Skin of body (tissue), 2 donors: Measurements from ENCODE around the gene TNNC1. TPM values are rescaled to one million over a fixed set of nuclear protein-coding genes. Genes with fewer than 3 reads are reported as not detected.

Source experiments
- DNase-seq: peaks from one replicate; lab custom pipeline; 2025; lab: John Stamatoyannopoulos, UW
- total RNA-seq: library from RNA; depleted of rRNA; stranded (reverse); fragments of >200 nt; gene quantifications from one replicate; pipeline ENCODE4 v1.2.3, GENCODE V29; 2014

The TNNC1 gene
- total RNA-seq, 1 donor from 2014 or later = 98.9 TPM

GRCh38 chr3:52432225-52432624 lies 21.6 kb downstream of the TNNC1 start:
- no peak for DNase-seq

GRCh38 chr3:52431459-52432223 lies 22.2 kb downstream of the TNNC1 start:
- DNase-seq = no peak

DNA sequence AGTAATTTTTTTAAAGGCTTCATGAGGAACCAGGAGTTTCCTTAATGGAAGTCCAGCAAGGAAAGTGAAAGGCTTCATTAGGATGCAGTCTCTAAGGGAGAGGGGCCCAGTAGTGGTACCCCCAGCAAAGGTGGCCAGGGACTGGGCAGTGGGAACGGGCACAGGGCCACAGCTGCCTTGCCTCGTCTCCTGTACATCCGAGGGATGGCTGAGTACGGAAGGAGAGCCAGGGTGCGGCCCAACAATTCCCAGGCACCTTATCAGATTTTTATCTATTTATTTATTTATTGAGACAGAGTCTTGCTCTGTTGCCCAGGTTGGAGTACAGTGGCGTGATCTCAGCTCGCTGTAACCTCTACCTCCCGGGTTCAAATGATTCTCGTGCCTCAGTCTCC lies 23.4 kb downstream of the TNNC1 start:
- no peak for DNase-seq

GRCh38 chr3:52429779-52430415 lies 23.9 kb downstream of the TNNC1 start:
- no peak for DNase-seq

DNA sequence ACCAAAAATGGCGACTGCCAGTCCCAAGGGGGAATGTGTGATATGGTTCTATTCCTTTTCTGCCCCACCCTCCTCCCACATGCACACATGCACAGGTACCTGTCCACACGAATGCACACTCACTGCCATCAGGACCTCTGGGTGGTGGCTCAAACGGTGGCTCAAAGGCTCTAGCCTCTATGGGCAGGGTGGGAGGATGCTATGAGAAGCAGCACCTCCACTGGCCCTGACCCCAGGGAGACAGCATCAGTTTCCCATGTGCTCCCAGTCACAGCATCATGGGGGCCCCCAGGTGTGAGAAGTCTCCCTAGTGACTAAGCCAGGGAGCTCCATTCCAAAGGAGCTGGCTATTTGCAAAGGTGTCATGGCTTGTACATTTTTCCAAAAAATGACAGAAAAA lies 24.8 kb downstream of the TNNC1 start:
- DNase-seq = no peak

GRCh38 chr3:52428151-52429005 lies 25.5 kb downstream of the TNNC1 start:
- DNase-seq = peak; percentile 80

GRCh38 chr3:52423173-52423572 lies 30.7 kb downstream of the TNNC1 start:
- no peak for DNase-seq

GRCh38 chr3:52422669-52423068 lies 31.2 kb downstream of the TNNC1 start:
- no peak for DNase-seq

- peak; percentile 32 for DNase-seq
Observed at GRCh38 chr3:52420388-52420787, 33.5 kb downstream of the TNNC1 start.

- no peak for DNase-seq
Observed at GRCh38 chr3:52415800-52416199, 38.0 kb downstream of the TNNC1 start.

DNA sequence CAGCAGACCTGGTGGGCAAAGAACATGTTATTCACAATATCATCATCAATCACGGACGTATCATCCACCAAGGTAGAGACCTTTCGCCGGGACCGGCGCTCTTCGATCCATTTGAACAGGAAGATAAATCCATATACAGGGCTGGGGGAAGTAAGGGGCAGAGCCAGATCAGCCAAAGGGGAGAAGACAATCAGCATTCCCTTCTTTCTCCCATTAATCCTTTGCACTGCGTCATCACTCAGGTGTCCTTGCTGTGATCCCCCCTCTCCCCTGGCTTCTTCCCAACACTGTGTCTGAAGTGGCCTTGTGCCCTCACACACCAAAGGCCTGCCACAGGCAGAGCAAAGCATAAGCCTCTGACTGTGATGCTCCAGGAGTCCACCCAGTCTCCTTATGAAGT lies 45.4 kb downstream of the TNNC1 start:
- no peak for DNase-seq

GRCh38 chr3:52407779-52408178 lies 46.1 kb downstream of the TNNC1 start:
- DNase-seq = peak; percentile 25

DNA sequence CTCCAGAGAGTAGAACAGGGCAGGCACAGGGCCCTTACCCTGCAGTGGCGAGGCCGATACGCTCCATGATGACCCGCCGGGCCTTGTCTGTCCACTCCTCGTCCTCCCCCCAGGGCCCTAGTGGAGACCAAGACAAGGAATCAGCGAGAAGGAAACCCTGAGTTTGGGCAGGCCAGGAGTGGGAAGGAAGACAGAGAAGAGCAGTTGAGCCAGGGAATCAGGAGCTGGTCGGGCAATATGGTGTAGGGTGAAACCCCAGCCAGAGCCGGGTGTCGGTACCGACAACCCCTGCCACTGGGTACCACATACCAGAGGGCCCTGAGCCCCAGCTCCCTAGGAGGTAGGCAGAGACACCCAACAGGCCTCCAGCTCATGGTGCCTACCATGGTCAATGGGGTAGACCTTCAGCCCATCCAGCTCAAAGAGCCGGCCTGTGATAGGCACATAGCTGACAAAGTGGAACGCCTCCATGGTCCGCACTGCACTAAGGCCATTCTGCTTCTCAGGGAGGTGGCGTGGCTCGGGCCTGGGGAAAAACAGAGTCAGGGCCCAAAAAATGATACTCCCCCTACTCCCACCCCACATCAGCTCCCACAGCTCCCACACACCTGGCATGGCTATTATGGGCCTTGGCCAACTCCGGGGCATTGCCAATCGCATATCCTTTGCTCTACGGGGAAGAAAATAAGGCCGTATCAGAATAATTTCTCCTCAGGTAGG lies 46.9 kb downstream of the TNNC1 start:
- no peak for DNase-seq

- peak; percentile 8 for DNase-seq
Observed at GRCh38 chr3:52406231-52406661, 47.6 kb downstream of the TNNC1 start.

GRCh38 chr3:52405601-52406110 lies 48.2 kb downstream of the TNNC1 start:
- DNase-seq = no peak

- no peak for DNase-seq
Observed at GRCh38 chr3:52405066-52405465, 48.8 kb downstream of the TNNC1 start.

DNA sequence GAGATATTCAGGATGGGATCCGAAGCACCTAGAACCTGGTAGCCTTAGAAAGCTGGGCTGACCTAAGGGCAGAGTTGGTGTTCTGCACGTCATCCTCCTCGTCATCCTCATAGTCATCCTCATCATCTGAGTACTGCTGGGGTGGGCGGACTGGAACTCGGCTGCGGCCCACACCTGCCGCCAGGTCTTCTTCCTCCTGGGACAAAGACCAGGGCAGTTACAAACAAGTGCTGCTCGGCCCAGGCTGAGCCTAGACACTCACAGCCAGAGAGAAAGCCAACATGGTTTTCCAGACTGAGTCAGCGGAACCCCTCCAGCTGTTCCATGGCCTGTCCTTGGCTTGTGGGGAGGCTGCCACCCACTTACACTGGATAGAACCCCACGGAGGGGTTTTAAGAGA lies 49.5 kb downstream of the TNNC1 start:
- no peak for DNase-seq

GRCh38 chr3:52403955-52404354 lies 49.9 kb downstream of the TNNC1 start:
- no peak for DNase-seq

DNA sequence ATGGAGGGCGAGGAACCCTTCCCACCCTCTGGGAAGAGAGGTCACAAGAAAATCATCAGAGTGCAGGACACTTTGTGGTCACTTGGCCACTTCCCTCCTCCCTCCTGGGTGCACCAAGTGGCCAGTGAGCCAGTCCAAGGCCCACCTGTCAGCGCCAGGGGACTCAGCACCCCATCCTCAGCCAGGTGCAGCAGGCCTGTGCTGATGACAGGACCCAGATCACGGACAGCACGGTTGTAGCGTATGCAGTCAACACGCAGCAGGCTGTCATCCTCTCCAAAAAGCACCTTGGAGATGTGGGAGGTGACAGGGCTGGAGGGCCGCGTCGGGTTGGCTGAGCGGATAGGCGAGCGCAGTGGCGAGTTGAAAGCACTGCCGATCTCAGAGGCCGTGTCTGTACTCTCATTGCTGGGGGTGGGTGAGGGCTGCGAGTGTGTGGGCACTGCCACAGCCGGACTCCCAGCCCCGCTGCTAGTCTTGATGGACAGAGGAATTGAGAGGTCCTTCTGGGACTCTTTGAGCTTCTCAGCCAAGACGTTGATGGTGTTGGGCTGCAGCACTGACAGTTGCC lies 50.5 kb downstream of the TNNC1 start:
- no peak for DNase-seq

DNA sequence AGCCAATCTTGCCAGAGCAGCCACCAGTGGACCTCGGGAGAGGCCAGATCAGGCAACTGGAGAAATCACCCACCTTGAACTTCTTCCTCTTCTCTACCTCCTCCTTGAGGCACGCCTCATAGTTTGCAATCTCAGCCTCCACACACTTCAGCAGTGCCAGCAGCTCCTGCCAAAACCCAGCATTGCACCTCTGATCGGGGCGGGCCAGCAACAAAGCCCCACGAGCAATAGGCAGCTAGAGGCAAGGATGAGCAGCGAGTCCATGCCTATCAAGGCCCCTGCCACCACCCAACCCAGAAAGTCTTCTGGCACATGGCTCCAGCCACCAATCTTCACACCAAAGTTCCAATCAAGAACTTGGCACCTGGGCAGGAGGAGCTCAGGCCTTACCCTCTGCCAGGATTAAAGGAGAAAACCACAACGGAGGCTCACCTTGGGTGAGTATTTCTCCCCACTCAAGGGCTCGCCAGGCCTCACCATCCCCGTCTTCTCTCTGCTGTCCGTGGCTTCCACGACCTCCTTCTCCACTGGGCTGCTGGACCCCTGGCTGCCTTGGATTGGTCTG lies 51.1 kb downstream of the TNNC1 start:
- no peak for DNase-seq

- DNase-seq = no peak
Observed at GRCh38 chr3:52402101-52402521, 51.7 kb downstream of the TNNC1 start.
